Adrenal gland (tissue), 12 donors: ENCODE measurements around the gene RABL2A. TPM values are rescaled to one million over a fixed set of nuclear protein-coding genes. Genes with fewer than 3 reads are reported as not detected.
"Not testable (repeated sequence)": the region's sequence is repeated elsewhere in the genome, so short reads cannot be mapped to it uniquely, and the experiment has no call there.

Experiments used
- DNase-seq, 7 donors: peaks; one replicate each; pipeline ENCODE4 v3.0.0-alpha.2; 2019 to 2020
- H3K27ac ChIP-seq, 5 donors: fragments of 200-600 bp; sonication (generic) in 4 of 5; 1 replicate in 3 of 5; 2 replicates in 2 of 5; pipeline versions ENCODE4 v1.5.1 to v1.8.0; 2016 to 2020; ENCODE audit warnings: mild to moderate bottlenecking in 1 of 5
- H3K27me3 ChIP-seq: fragments of 200-600 bp; 2 replicates; pipeline ENCODE4 v1.8.0; 2021
- H3K36me3 ChIP-seq, 2 donors: fragments of 200-600 bp; replicated peaks in 1 of 2; 1 replicate in 1 of 2; 2 replicates in 1 of 2; pipeline versions ENCODE4 v1.5.1 to v1.8.0; 2018 to 2022
- H3K4me1 ChIP-seq, 2 donors: fragments of 200-600 bp; replicated peaks in 1 of 2; 1 replicate in 1 of 2; 2 replicates in 1 of 2; pipeline versions ENCODE4 v1.5.1 to v1.8.0; 2018 to 2021
- H3K4me3 ChIP-seq, 4 donors: fragments of 200-600 bp; sonication (generic) in 3 of 4; one replicate each; pipeline ENCODE4 v1.5.1; 2016 to 2018
- H3K9me3 ChIP-seq, 3 donors: fragments of 200-600 bp; sonication (generic) in 1 of 3; replicated peaks in 1 of 3; 1 replicate in 2 of 3; 2 replicates in 1 of 3; pipeline versions ENCODE4 v1.5.1 to v1.8.0; 2016 to 2021
- POLR2A ChIP-seq, 2 donors: fragments of 450-650 bp; IDR thresholded peaks; one replicate each; pipeline ENCODE4 v1.6.1; 2017; ENCODE audit warnings: antibody characterized with exemption in 2 of 2, mild to moderate bottlenecking in 2 of 2, moderate library complexity in 1 of 2
- WGBS, 4 donors: extraction: QIAGEN DNeasy Blood & Tissue Kit in 2 of 4; methylation state at CpG; one replicate each; pipeline versions ENCODE4 v1.1.5 to v1.1.7; 2013 to 2017; 5-methylcytosine and 5-hydroxymethylcytosine counted together
- intact Hi-C, 2 donors: fragments of 100-400 bp; cut with DNase I; formaldehyde crosslinking; loops; one replicate each; pipeline versions ENCODE4 v1.14.1 to v1.15.0; 2022 to 2023
- polyA plus RNA-seq, 3 donors: library from polyadenylated mRNA; stranded (reverse); fragments of 200-250 nt in 2 of 3; fragments of 350-450 nt in 1 of 3; fragmentation: Illumina TruSeq in 1 of 3; extraction: RNeasy Lipid Tissue Mini Kit (QIAGEN cat#74804) in 1 of 3; gene quantifications; one replicate each; pipeline ENCODE4 v1.2.3, GENCODE V29; 2013 to 2014
- total RNA-seq, 9 donors: library from RNA; depleted of rRNA in 4 of 9; stranded (reverse); fragments of >200 nt in 4 of 9; fragments of 120-200 nt in 1 of 9; fragmentation: NEBNext Ultra II Directional in 1 of 9; extraction: Animal tissue kit (Norgen Biotek cat#: 25700) in 1 of 9; gene quantifications; one replicate each; pipeline versions ENCODE4 v1.1.0 to v1.2.4, GENCODE V29; 2013 to 2023
- TF ChIP-seq, protein P1 (sequence below), 6 experiments: fragments of 450-650 bp in 4 of 6; fragments of 200-600 bp in 2 of 6; sonication (generic) in 1 of 6; IDR thresholded peaks; 1 replicate in 5 of 6; 2 replicates in 1 of 6; pipeline versions ENCODE4 v1.5.1 to v1.8.0; 2016 to 2021; ENCODE audit warnings: antibody characterized with exemption in 6 of 6, mild to moderate bottlenecking in 2 of 6, moderate library complexity in 1 of 6
- donor health status: healthy with polysubstance abuse.
- donor health status: Bipolar disorder and iron deficiency.
- donor health status: DM: yes; HTN: yes; CAD: no.
- donor health status: DM: no; HTN: no; CAD: no.
- donor health status: DM: no; HTN: no; CAD: no.
- donor health status: DM: yes; HTN: yes; CAD: no.

Gene RABL2A
- total and polyA plus RNA-seq, 12 donors = 0.36 to 34.4 (median 10.6) TPM

DNA sequence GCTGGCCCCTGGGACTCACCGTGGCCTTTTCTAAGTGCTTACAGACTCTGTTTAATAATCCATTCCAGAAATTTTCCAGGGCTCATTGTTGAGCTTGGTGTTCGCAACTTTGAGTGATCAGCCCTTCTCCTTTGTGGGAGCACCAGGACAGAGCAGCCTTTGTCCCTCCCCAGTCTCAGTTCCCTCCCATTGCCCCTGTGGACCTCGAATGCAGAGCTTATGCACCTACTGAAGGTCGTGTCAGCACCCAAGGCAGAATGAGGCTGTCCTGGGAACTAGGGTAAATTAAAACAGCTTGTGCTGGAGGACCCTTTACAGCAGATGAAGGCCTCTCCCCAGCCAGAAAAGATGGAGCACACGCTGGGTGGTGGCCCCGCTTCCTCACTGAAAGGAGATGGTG, 33.8 kb upstream of the RABL2A start:
- H3K4me1 ChIP-seq, H3K4me3 ChIP-seq, H3K36me3 ChIP-seq, H3K27ac ChIP-seq, intact Hi-C loops, DNase-seq, H3K9me3 ChIP-seq, H3K27me3 ChIP-seq: not testable (repeated sequence)
- 87 to 95% (median 87%) methylated on average over 6 of the region's 6 CpGs for WGBS, 4 donors

DNA sequence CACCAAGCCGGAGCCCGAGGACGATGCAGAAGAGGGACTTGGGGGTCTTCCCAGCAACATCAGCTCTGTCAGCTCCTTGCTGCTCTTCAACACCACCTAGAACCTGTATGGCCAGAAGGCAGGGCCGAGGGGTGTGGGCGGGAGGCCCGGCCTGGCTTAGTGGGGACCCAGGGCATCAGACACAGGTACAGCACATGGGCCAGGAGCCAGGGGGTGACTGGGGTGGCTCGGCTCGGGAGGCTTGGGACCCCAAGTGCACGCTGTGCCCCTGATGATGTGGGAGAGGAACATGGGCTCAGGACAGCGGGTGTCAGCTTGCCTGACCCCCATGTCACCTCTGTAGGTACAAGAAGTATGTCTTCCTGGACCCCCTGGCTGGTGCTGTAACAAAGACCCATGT, 31.3 kb upstream of the RABL2A start:
- H3K27ac ChIP-seq, H3K27me3 ChIP-seq, DNase-seq, H3K4me1 ChIP-seq, H3K4me3 ChIP-seq, intact Hi-C loops, H3K36me3 ChIP-seq, H3K9me3 ChIP-seq: not testable (repeated sequence)
- 93 to 95% (median 94%) methylated on average over 3 to 9 of the region's 10 CpGs; no CpG with 5 or more reads in 1 of the 4 donors for WGBS, 4 donors

DNA sequence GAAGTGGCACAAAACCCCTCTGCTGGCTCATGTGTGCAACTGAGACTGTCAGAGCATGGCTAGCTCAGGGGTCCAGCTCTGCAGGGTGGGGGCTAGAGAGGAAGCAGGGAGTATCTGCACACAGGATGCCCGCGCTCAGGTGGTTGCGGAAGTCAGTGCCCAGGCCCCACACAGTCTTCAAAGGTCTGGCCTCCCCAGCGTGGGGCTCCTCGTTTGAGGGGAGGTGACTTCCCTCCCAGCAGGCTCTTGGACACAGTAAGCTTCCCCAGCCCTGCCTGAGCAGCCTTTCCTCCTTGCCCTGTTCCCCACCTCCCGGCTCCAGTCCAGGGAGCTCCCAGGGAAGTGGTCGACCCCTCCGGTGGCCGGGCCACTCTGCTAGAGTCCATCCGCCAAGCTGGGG, 29.9 kb upstream of the RABL2A start:
- H3K4me1 ChIP-seq, intact Hi-C loops, H3K27ac ChIP-seq, H3K36me3 ChIP-seq, H3K27me3 ChIP-seq, H3K4me3 ChIP-seq, DNase-seq, H3K9me3 ChIP-seq: not testable (repeated sequence)
- 91 to 100% (median 96%) methylated on average over 1 to 10 of the region's 10 CpGs; no CpG with 5 or more reads in 1 of the 4 donors for WGBS, 4 donors

DNA sequence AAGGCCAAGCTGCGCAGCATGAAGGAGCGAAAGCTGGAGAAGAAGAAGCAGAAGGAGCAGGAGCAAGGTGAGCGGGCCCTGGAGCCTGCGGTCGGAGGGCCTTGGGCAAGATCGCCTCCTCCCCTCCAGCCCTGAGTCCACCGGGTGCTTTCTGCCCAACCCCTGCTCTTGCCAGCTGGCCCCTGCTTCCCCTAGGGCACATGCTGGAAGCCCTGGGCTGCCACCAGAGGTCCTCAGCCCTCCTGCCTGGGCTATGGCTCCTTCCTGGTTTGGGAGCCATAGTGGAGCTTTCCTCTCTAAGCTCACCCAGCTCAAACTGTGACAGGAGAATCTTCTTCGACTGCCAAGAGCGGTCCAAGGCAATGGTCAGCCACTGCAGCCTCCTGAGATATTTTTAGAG, 29.5 kb upstream of the RABL2A start:
- H3K4me3 ChIP-seq, H3K27ac ChIP-seq, H3K9me3 ChIP-seq, H3K27me3 ChIP-seq, H3K4me1 ChIP-seq, intact Hi-C loops, H3K36me3 ChIP-seq: not testable (repeated sequence)
- TF ChIP-seq, protein P1, sequence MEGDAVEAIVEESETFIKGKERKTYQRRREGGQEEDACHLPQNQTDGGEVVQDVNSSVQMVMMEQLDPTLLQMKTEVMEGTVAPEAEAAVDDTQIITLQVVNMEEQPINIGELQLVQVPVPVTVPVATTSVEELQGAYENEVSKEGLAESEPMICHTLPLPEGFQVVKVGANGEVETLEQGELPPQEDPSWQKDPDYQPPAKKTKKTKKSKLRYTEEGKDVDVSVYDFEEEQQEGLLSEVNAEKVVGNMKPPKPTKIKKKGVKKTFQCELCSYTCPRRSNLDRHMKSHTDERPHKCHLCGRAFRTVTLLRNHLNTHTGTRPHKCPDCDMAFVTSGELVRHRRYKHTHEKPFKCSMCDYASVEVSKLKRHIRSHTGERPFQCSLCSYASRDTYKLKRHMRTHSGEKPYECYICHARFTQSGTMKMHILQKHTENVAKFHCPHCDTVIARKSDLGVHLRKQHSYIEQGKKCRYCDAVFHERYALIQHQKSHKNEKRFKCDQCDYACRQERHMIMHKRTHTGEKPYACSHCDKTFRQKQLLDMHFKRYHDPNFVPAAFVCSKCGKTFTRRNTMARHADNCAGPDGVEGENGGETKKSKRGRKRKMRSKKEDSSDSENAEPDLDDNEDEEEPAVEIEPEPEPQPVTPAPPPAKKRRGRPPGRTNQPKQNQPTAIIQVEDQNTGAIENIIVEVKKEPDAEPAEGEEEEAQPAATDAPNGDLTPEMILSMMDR (IDR thresholded peaks at IDR 0.05) = peak in 1 of 6 experiments; percentile 9
- 40 to 87% (median 74%) methylated on average over 1 to 3 of the region's 9 CpGs; no CpG with 5 or more reads in 1 of the 4 donors for WGBS, 4 donors
- peak in 3 of 7 donors; percentile 17 to 53 (median 39) for DNase-seq

DNA sequence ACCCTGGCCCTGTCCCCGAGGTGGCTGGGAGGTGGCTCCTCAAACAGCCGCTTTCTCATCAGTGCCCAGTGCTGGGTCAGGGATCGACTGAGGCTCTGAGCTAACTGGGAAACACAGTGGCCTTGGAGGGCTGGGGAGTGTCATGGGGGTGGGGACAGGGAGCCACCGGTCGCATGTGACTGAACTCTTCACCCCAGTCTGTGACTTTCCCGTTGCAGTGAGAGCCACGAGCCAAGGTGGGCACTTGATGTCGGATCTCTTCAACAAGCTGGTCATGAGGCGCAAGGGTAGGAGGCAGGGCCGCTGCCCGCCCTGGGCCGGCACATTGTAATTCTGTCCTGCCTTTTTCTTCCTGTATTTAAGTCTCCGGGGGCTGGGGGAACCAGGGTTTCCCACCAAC, 28.9 kb upstream of the RABL2A start:
- H3K4me3 ChIP-seq, H3K36me3 ChIP-seq, H3K27me3 ChIP-seq, H3K9me3 ChIP-seq, intact Hi-C loops, H3K4me1 ChIP-seq: not testable (repeated sequence)
- 42 to 88% (median 61%) methylated on average over 5 to 13 of the region's 13 CpGs for WGBS, 4 donors
- H3K27ac ChIP-seq = peak overlapping the region in 1 of 5 donors; percentile 34
- peak in 1 of 2 donors; percentile 43 for TF ChIP-seq POLR2A (IDR thresholded peaks at IDR 0.05)
- peak; percentile 46 to 79 (median 75) for DNase-seq

DNA sequence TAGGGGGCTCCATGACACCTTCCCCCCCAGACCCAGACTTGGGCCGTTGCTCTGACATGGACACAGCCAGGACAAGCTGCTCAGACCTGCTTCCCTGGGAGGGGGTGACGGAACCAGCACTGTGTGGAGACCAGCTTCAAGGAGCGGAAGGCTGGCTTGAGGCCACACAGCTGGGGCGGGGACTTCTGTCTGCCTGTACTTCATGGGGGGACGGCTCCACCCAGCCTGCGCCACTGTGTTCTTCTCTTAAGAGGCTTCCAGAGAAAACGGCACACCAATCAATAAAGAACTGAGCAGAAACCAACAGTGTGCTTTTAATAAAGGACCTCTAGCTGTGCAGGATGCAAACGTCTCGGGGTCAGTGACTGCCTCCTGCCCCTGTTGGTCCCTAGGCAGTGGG, 28.3 kb upstream of the RABL2A start:
- 69 to 80% (median 73%) methylated on average over 3 to 6 of the region's 9 CpGs; no CpG with 5 or more reads in 1 of the 4 donors for WGBS, 4 donors
- H3K27me3 ChIP-seq, H3K4me1 ChIP-seq, H3K9me3 ChIP-seq, H3K36me3 ChIP-seq, intact Hi-C loops, H3K4me3 ChIP-seq: not testable (repeated sequence)
- peak overlapping the region in 1 of 5 donors; percentile 34 for H3K27ac ChIP-seq
- peak in 1 of 7 donors; percentile 16 for DNase-seq

DNA sequence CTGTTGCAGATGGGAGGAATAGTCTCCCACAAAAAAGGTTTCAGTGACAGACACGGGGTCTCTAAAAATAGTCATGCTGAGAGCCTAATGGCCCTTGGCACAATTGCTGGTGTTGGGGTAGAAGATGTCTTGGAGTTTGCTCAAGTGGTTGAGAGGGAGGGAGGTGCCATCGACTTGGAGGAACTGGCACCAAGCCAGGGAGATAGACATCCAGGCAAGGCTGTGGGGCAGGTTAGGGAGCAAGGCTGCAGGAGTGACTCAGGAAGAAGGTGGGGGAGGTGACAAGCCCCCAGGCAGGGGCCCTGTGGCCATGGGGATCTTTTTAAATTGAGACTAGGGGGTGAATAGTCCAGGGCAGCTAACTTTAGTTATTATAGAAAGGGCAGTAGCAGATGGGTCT, 27.9 kb upstream of the RABL2A start:
- DNase-seq = peak in 1 of 7 donors; percentile 29
- H3K27ac ChIP-seq, H3K36me3 ChIP-seq, H3K9me3 ChIP-seq, H3K4me3 ChIP-seq, intact Hi-C loops, H3K4me1 ChIP-seq, H3K27me3 ChIP-seq: not testable (repeated sequence)
- WGBS, 4 donors = 0 to 42% (median 25%) methylated on average over 1 to 2 of the region's 2 CpGs; no CpG with 5 or more reads in 1 of the 4 donors
